HG02943 (cell line): ENCODE data around the gene WDR75.
A peak's percentile ranks its signal among the peaks of the same experiment; 100 is the strongest.
"Not testable (repeated sequence)": the region's sequence is repeated elsewhere in the genome, so short reads cannot be mapped to it uniquely, and the experiment has no call there.

Source experiments
- ATAC-seq: cut with Tn5 transposase; IDR thresholded peaks from one replicate; pipeline ENCODE4 v1.9.1; 2021; ENCODE audit warnings: mild to moderate bottlenecking, low read depth, moderate library complexity; ENCODE audit not compliant: unreplicated experiment

Gene WDR75

DNA sequence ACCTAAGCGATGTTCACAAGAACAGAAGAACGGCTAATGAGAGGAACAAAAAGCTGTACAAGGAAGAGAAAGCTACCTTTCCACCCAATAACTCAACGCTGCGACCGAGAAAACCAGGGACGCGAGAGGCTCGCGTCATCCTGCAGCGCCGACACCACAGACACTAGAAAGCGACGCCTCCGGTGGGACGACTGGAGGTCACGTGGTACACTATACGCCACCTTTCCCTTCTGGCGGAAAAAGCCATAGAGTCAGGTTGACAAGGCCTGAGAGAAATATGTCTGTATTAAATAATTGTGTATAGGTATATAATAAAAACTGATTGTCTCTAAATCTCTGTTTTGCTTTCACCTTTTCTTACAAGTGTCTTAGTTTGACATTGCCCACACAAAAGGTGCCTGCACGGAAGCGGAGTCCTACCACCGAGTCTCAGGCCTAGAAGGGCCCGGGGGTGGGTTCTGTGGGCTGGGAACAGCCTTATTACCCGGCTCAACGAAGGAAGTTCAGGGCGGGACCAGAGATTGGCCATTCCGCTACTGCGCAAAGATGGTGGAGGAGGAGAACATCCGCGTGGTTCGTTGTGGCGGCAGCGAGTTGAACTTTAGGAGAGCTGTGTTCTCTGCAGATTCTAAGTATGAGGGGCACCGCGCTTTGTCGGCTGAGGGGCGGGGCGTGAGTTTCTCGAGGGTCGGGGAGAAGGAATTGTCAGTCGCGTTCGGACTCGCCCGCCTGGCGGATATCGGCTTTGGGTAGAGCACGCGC lies at the start of gene WDR75:
WDR75 (plus strand) TSS at position 528 of the 762 bp plus-strand sequence; CDS start at position 547, 19 bp downstream.
- ATAC-seq = peak; percentile 92

DNA sequence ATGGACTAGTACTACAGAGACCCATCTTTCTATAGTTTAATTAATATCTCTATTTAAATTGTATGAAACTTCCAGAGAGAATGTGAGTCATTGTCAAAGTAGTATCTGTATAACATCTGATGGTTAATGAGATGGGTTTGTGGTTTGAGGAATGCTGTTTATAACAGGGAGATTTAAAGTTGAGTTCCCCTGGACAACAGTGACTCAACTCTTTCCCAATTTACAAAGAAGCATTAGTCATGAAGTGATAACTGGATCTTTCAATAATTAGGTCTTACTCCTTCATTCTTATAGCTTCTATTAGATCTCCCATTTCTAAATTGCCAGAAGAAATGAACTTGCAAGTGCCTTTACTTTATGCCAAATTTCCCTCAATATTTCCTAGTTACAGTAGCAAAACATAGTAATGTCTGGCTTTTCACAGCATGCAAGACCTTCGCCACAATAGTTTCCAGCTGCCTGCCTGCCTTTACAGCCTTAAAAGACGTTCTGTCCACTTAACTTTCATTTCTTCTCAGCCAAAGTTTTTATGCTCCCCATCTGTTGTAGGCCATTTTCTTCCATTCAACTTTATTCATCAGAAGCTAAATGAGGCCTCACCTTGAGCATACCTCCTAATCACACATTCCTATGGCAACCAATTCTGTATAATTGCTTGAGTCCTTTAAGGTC lies 47.7 kb upstream of the WDR75 start:
- ATAC-seq = no peak

DNA sequence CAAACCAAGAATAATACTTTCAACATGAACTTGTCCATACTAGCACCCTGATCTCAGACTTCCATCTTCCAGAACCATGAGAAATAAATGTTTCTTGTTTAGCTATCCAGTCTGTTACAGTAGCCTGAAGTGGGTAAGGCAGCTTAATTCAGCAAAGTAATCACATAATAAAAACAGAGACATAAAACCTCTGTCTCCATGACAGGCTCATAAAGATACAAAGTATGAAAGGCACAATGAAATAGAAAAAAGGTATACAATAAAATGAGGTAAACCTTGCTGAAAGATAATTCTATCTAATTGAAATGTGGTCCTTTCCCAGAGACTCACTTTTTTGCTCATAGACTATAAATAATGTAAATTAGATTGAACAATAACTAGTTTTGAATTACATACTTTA lies 46.7 kb upstream of the WDR75 start:
- ATAC-seq = no peak

DNA sequence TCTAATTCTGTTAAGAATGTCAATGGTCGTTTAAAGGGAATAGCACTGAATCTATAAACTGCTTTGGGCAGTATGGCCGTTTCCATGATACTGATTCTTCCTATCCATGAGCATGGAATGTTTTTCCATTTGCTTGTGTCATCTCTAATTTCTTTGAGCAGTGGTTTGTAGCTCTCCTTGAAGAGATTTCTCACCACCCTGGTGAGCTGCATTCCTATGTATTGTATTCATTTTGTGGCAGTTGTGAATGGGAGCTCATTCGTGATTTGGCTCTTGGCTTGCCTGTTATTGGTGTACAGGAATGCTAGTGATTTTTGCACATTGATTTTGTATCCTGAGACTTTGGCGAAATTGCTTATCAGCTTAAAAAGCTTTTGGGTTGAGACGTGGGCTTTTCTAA lies 38.3 kb upstream of the WDR75 start:
- ATAC-seq = no peak

DNA sequence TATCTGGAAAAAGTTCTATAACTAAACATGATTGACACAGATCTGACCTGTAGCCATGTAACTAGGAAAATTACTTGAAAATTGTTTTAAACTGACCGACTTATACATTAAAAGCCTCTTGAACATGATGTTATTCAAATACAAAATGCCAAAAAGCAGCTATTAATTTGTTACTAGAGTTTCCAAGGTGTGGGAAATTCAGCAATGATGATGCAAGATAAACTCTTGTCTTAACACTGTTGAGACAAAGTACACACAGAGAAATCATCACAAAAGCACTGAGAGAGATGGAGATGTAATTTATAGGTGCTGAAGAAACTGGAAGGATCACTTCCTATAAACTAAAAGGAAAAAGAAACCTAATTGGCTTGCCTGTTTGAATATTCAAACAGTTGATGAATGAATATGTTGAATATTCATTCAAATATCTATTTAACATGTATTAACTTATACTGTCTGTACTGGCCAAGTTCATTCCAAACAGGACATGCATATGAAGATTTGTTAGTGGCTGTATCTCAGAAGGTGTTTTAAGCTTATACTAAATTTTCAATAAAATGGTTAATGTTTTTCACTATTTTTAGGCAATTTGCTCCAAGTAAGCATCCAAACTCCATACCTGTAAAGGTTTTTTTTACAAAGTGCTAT lies 34.6 kb upstream of the WDR75 start:
- ATAC-seq = no peak

DNA sequence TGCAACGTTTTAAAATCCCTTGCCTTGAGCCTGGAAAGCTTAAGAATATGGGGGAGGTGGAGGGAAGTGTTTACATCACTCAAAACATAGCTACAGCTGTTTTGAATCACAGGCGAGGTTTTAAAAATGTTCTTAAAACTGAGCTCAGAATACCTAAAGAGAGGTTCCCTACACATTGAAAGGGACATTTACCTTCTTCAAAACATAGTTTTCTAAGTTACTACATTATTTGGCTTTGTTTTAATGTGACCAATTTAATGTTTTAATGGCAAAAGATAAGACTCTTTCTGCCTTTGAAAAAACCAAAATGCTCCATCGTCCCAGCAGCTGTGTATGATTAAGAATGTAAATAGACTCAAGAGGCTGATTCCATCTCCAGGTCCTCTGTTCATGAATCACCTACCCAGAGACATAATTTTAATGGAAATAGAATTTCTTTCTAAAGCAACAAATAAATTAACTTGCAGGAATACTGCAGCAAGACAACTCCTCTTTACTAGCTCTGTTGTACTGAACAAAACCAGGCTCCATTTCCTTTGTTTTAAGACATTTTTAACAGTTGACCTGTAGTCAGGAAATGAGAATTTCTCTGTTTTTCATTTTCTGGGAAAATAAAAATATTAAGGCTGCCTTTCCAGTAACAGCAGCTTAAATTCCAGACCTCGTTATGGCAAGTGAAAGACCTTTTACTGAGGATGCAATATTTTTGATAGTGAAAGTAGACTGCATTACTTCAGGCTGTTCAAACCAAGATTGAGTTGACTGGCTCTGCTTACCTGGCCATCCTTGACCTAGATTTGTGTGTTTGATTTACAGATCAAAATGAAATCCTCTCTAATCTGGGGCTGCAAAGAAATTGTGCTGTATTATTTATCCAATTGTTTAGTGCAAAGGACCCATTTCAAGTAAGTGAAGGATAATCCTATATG lies 33.7 kb upstream of the WDR75 start:
- ATAC-seq = no peak

DNA sequence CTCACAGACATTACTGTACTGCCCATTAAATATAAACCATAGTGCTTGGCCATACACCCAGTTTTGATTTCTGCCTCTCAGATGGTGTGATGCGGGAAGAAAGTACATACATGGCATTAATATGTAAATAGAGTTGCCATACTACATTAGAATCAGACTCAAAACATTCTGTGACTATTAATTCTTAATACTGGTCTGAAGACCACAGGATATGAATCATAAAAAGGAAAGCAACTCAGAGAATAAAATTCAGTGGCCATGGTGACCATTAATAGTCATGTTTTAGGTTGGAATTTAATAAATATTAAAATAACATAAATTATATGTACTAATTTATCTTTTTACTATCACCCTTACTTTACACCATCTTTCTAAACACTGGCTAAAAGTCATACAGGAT lies 33.0 kb upstream of the WDR75 start:
- ATAC-seq = no peak

DNA sequence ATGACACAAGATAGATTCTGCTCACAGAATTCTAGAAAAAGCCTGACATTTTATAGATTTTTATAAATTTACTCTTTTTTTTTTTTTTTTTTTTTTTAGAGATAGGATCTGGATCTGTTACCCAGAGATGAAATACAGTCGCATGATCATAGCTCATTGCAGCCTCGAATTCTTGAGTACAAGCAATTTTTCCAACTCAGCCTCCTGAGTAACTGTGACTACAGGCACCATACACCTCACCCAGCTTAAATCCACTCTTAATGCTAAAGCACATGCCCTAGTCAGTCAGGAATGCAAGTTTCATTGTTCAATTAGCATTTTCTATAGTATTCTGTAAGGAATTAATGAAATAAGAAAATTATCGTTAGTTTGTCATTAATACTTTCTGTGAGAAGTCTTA lies 32.1 kb upstream of the WDR75 start:
- no peak for ATAC-seq

DNA sequence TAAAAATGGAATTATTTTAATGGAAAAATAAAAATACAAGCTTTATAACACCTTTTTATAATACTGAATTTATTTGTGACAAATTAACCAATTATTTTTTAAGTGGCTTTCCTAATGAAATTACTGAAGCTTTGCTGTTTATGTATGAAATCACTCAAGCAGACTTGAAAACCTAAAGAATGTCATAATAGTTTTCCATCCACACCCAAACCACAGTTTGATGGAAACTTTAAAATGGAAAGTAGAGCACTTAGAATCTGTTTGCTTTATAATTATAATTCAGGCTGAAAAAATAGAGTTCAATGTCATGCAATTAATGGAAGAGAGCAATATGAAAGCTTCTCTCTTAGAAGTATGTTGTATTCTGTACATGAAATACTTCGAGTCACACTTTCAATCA lies 31.6 kb upstream of the WDR75 start:
- ATAC-seq = no peak

DNA sequence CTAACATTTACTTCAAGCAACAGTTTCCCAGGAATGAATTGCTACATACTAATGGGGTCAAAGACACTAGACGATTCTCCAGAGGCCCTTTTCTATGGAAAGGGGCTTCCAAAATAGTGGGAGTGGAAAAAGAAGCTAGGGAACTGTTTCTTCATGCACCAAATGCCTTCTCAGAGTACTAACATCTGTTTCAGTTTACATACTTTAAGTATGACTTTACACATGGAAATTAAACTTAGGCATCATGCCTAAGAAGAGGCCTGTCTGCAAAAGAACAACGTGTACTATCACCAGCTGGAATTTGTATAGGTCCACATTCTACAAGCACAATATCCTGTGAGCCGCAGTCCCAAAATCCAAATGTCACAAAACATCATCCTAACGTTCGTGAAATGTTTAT lies 29.4 kb upstream of the WDR75 start:
- ATAC-seq = no peak

DNA sequence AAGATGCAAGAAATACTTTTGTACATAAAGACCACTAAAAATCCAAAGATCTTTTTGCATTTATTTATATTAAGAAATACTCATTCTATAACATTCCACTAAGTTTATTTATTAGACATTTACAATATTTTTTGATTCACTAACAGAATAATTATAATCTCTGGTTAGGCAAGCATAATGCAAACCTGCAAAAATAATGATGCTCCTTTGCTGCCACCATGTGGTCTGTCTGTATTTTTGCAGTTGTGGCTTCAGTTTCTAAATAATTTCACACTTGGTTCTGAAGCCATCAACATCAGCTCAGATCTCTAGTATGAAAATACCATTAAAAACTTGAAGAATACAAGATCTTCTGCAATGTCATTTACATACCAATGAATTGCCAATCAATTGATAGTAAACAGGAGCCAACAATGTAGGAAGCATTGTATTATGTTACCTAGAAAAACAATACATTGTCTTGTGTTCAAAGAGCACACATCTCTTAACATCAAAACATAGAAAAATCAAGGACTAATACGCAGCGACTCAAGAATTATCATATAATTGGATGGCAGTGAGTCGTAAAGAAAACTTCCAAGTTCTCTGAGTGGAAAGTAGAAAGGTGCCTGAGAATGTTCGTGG lies 28.8 kb upstream of the WDR75 start:
- ATAC-seq = peak; percentile 76

DNA sequence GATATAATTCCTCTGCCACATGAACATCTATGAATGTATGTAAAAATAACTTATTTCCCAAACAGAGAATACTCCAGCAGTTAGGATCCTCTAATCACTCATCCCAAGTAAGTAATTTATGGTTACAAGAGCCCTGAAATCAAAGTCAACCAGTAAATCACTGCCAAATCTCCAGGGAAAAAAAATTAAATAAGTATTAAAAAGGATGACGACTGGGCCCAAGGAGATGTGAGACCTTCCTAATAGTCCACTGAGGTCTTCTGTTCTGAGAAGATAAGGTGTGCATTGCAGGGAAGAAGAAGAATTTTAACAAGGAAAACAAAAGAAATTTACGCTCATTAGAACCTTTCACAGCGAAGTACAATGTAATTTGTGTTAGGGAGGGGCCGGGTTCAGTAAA lies 28.0 kb upstream of the WDR75 start:
- ATAC-seq = no peak

DNA sequence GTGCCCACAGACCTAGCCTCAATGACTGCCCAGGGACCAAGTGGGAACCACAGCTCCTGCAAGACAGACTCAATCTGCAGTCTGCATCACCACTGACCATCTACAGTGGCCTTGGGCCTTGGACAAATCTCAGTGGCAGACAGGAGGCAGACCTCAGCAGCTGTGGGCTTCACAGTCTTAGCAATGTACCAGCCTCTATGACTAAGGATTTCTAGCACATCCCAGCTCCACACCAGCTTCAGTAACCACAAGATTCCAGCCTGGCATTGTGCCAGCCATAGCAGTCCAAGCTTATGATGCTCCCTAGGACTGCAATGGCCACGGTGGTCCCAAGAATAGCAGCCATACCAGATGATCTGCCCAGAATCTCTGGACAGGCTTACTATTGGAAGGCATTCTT lies 19.6 kb upstream of the WDR75 start:
- ATAC-seq = no peak

DNA sequence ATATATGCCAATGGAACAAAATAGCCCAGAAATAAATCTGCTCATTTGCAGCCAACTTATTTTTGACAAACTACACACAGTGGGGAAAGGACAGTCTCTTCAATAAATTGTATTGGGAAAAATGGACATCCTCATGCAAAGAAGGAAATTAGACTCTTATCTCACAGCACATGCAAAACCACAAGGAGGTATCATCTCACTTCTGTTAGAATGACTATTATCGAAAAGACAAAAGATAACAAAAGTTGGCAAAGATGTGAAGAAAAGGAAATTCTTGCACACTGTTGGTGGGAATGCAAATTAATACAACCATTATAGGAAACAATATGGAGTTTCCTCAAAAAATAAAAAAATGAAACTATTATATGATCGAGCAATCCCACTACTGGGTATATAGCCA lies 16.3 kb upstream of the WDR75 start:
- ATAC-seq = no peak

DNA sequence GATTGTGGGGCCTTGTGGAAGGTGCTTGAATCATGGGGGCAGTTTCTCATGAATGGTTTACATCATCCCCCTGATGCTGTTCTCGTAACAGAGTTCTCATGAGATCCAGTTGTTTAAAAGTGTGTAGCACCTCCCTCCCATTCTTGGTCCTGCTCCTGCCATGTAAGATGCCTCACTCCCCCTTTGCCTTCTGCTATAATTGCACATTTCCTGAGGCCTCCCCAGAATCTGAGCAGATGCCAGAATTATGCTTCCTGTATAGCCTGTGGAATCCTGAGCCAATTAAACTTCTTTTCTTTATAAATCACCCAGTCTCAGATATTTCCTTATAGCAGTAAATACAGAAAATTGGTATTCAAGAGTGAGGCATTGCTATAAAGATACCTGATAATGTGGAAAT lies 15.6 kb upstream of the WDR75 start:
- ATAC-seq = no peak

DNA sequence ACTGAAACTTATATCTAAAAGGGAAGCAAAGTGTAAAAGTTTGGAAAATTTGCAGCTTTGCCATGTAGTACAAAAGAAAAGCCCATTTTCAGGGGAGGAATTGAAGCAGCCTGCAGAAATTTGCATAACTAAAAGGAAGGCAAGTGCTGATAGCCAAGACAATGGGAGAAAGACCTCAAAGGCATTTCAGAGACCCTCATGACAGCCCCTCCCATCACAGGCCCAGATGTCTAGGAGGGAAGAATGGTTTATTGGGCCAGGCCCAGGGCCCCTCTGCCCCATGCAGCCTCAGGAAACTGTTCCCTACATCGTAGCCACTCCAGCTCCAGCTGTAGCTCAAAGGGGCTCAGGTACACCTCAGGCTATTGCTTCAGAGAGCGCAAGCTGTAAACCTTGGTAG lies 14.4 kb upstream of the WDR75 start:
- no peak for ATAC-seq

DNA sequence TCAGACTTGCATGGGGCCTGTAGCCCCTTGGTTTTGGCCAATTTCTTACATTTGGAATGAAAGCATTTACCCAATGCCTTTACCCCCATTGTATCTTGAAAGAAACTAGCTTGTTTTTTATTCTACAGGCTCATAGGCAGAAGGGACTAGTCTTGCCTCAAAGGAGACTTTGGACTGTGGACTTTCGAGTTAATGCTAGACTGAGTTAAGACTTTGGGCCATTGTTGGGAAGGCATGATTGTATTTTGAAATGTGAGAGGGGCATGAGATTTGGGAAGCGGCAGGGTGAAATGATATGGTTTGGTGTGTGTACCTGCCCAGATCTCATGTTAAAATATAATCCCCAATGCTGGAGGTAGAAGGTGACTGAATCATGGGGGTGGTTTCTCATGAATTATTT lies 13.4 kb upstream of the WDR75 start:
- no peak for ATAC-seq

DNA sequence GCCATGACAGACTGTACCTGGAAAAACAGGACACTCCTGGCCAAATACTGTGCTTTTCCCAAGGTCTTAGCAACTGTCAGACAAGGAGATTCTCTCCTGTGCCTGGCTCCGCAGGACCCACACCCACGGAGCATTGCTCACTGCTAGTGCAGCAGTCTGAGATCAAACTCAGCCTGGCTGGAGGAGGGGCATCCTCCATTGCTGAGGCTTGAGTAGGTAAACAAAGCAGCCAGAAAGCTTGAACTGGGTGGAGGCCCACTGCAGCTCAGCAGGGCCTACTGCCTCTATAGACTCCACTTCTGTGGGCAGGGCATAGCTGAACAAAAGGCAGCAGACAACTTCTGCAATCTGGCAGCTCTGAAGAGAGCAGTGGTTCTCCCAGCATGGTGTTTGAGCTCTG lies 10.8 kb upstream of the WDR75 start:
- not testable (repeated sequence) for ATAC-seq

DNA sequence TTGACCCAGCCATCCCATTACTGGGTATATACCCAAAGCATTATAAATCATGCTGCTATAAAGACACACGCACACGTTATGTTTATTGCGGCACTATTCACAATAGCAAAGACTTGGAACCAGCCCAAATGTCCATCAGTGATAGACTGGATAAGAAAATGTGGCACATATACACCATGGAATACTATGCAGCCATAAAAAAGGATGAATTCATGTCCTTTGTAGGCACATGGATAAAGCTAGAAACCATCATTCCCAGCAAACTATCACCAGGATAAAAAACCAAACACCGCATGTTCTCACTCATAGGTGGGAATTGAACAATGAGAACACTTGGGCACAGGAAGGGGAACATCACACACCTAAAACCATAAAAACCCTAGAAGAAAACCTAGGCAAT lies 5.5 kb upstream of the WDR75 start:
- ATAC-seq = not testable (repeated sequence)

DNA sequence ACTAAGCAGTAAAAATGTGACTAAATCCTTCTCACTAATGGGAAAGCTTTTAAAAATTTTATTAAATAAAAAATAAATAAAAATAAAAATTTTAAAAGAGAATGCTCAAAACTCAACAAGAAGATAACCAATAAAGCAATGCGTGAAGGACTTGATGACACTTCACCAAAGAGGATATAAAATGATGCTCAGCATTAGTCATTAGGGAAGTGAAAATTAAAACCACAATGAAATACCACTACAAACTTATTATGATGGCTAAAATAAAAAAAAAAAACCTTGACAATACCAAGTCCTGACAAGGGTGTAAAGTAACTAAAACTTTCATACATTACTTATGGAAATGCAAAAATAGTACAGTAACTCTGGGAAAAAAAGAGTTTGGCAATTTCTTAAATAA lies 3.3 kb upstream of the WDR75 start:
- no peak for ATAC-seq
